Measurements from ENCODE around the gene KRT82. TPM values are rescaled to one million over a fixed set of nuclear protein-coding genes. Genes with fewer than 3 reads are reported as not detected.

KRT82 gene
- total and polyA plus RNA-seq, 12 donors, result not detected

DNA sequence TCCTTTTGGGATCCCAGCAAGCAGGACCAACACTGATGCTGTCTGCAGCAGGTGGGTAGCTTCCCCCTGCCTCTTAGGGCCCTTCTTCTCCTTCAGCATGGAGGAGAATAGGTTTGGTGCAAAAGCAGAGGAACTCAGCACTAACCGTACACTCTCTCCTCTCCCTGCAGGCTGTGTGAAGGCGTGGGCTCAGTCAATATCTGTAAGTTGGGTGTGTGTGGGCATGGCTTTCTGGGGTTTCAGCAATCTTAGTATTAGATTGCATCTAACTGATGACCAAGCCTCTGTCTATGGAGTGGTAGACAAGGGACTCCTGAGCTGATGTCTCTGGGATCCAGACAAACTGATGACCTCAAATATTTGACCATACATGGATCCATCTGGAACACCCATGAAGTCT lies 53.2 kb downstream of the KRT82 start:
- DNase-seq, result no peak
- 85 to 94% (median 89%) methylated on average over 2 of the region's 2 CpGs for WGBS, 4 donors
- Histone ChIP-seq H3K4me1 (replicated peaks in 1 of 2) (no peaks in the 10 kb centered on the region), H3K27ac (no peak overlapping the region), H3K27me3 (peaks cover 7% of the 10 kb centered on the region), H3K4me3 (no peak overlapping the region), H3K36me3 (replicated peaks in 1 of 2) (no peaks in the 10 kb centered on the region), H3K9me3 (replicated peaks in 1 of 3) (no peaks in the 10 kb centered on the region)
- intact Hi-C loops (cut with DNase I), result no loop called here
- TF ChIP-seq, protein P1, sequence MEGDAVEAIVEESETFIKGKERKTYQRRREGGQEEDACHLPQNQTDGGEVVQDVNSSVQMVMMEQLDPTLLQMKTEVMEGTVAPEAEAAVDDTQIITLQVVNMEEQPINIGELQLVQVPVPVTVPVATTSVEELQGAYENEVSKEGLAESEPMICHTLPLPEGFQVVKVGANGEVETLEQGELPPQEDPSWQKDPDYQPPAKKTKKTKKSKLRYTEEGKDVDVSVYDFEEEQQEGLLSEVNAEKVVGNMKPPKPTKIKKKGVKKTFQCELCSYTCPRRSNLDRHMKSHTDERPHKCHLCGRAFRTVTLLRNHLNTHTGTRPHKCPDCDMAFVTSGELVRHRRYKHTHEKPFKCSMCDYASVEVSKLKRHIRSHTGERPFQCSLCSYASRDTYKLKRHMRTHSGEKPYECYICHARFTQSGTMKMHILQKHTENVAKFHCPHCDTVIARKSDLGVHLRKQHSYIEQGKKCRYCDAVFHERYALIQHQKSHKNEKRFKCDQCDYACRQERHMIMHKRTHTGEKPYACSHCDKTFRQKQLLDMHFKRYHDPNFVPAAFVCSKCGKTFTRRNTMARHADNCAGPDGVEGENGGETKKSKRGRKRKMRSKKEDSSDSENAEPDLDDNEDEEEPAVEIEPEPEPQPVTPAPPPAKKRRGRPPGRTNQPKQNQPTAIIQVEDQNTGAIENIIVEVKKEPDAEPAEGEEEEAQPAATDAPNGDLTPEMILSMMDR (IDR thresholded peaks at IDR 0.05), result no peak
- no peak for TF ChIP-seq POLR2A (IDR thresholded peaks at IDR 0.05)

DNA sequence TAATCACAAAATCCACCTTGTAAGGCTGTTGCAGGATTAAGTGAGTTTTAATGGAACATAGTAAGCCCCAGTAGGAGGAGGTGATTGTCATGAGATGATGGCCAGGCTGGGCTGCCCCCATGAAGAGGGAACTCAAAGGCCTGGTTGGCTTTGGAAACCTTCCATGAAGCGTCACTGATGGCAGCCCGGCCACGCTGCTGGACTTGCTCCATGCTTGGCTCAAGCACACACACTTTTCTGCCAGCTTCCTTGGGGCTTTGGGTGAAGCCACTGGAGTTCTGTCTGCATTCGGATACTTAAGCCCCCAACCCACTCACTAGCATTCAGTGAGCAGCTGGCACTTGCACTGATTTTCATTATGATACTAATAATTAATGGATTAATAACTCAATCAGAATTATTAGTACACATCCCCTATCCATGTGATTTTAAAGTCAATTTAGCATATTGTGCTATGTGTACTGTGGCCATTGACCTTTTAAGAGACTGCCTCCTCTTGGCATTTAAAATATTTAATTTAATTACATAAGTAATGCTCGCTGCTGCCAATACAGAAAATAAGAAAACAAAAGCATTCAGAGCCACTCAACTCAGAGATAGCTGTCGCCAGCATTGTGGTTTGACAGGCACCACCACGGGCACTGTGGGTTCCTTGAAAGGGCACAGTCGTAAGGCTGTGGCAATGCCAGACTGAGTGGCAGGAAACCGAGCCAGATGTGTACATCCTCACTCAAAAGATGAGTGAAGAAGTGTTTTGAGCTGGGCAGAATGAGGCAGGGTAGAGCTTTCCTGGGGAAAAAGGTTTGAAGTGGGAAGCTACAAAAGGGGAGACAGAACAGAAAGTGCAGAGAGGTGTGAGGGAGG lies 54.7 kb downstream of the KRT82 start:
- Histone ChIP-seq H3K4me3 (no peak overlapping the region), H3K4me1 (replicated peaks in 1 of 2) (no peaks in the 10 kb centered on the region), H3K27ac (no peak overlapping the region), H3K27me3 (peaks cover 7% of the 10 kb centered on the region), H3K36me3 (replicated peaks in 1 of 2) (no peaks in the 10 kb centered on the region), H3K9me3 (replicated peaks in 1 of 3) (no peaks in the 10 kb centered on the region)
- intact Hi-C loops (cut with DNase I), result no loop called here
- no peak for DNase-seq
- WGBS, 4 donors, result 42 to 61% (median 51%) methylated on average over 9 of the region's 9 CpGs
- TF ChIP-seq POLR2A (IDR thresholded peaks at IDR 0.05), result no peak
- TF ChIP-seq, protein P1 (IDR thresholded peaks at IDR 0.05), result no peak

DNA sequence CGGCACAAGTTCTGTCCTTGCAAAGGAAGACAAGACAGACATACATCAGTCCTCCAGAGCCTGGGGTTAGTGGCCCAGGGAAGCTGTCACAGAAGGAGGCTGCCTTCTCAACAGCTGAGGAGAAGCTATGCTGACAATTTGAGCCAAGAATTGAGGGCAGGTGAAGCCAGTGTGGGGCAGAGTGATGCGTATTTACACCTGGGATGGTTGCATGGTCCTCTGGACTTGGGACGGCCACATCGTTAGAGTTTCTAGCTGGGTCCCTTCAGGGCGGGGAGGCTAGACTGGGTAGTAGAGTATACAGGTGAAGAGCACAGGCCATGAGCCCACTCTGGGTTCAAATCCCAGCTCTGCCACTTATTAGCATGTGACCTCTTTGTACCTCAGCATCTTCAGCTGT lies 55.3 kb downstream of the KRT82 start:
- TF ChIP-seq, protein P1 (IDR thresholded peaks at IDR 0.05), result no peak
- TF ChIP-seq POLR2A (IDR thresholded peaks at IDR 0.05), result no peak
- no peak overlapping the region for H3K27ac ChIP-seq
- no peaks in the 10 kb centered on the region for H3K9me3 ChIP-seq (replicated peaks in 1 of 3)
- intact Hi-C loops (cut with DNase I), result no loop called here
- H3K36me3 ChIP-seq (replicated peaks in 1 of 2), result no peaks in the 10 kb centered on the region
- DNase-seq, result no peak
- H3K4me1 ChIP-seq (replicated peaks in 1 of 2), result no peaks in the 10 kb centered on the region
- no peak overlapping the region for H3K4me3 ChIP-seq
- 89 to 99% (median 95%) methylated on average over 5 of the region's 5 CpGs for WGBS, 4 donors
- peaks cover 7% of the 10 kb centered on the region for H3K27me3 ChIP-seq

DNA sequence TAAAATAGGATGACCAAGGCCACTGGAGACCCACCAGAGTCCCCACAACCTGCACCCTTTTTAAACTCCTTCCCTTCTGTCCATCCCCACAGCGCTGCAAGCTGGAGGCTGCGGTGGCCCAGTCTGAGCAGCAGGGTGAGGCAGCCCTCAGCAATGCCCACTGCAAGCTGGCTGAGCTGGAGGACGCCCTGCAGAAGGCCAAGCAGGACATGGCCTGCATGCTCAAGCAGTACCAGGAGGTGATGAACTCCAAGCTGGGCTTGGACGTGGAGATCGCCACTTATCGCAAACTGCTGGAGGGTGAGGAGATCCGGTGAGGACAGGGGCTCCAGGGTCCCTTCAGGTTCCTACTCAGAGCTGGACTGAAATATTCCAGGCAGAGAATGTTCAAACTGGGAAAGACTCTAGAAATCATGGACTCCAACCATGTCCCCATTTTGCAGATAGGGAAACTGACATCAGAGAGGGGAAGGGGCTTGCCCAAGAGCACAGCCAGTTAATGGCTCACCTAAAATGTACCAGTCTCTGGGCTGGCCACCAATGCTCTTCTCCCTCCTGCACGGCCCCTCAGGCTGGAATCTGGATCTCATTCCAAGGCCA lies 56.0 kb downstream of the KRT82 start:
- Histone ChIP-seq H3K36me3 (replicated peaks in 1 of 2) (no peaks in the 10 kb centered on the region), H3K4me3 (no peak overlapping the region), H3K4me1 (replicated peaks in 1 of 2) (no peaks in the 10 kb centered on the region), H3K27ac (no peak overlapping the region), H3K27me3 (peaks cover 7% of the 10 kb centered on the region), H3K9me3 (replicated peaks in 1 of 3) (no peaks in the 10 kb centered on the region)
- 89 to 90% (median 90%) methylated on average over 7 to 8 of the region's 8 CpGs for WGBS, 4 donors
- no peak for DNase-seq
- intact Hi-C loops (cut with DNase I), result no loop called here
- TF ChIP-seq, protein P1 (IDR thresholded peaks at IDR 0.05), result no peak
- no peak for TF ChIP-seq POLR2A (IDR thresholded peaks at IDR 0.05)

Data from adrenal gland (tissue), 12 donors.